ENCODE measurements around the gene KRTAP4-6.

- TF ChIP-seq CTCF (IDR thresholded peaks at IDR 0.05), result no peak
- no peak for TF ChIP-seq POLR2A (IDR thresholded peaks at IDR 0.05)
Observed at GRCh38 chr17:41121742-41122141, 18.6 kb downstream of the KRTAP4-6 start.
